Skeletal muscle tissue (tissue), 4 donors: ENCODE measurements around the gene EP400. TPM values are rescaled to one million over a fixed set of nuclear protein-coding genes. Genes with fewer than 3 reads are reported as not detected.
A peak's percentile ranks its signal among the peaks of the same experiment; 100 is the strongest.

ENCODE experiments used
- H3K27ac ChIP-seq: one replicate; pipeline ENCODE4 v1.7.0; 2013; ENCODE audit warnings: mild to moderate bottlenecking, low read depth, low read length, inconsistent platforms
- H3K27me3 ChIP-seq, 3 donors: one replicate each; pipeline ENCODE4 v1.7.0; 2013; ENCODE audit warnings: low read length in 3 of 3; ENCODE audit not compliant: control insufficient read depth in 3 of 3, insufficient read depth in 3 of 3
- H3K36me3 ChIP-seq, 3 donors: one replicate each; pipeline ENCODE4 v1.7.0; 2013; ENCODE audit warnings: low read length in 3 of 3; ENCODE audit not compliant: control insufficient read depth in 3 of 3, insufficient read depth in 3 of 3
- H3K4me1 ChIP-seq, 3 donors: one replicate each; pipeline ENCODE4 v1.7.0; 2013; ENCODE audit warnings: low read length in 3 of 3, mild to moderate bottlenecking in 3 of 3; ENCODE audit not compliant: control insufficient read depth in 3 of 3, insufficient read depth in 3 of 3
- H3K4me3 ChIP-seq, 3 donors: one replicate each; pipeline ENCODE4 v1.7.0; 2013; ENCODE audit warnings: low read length in 3 of 3
- H3K9ac ChIP-seq, 3 donors: one replicate each; pipeline ENCODE4 v1.7.0; 2013; ENCODE audit warnings: low read length in 3 of 3, mild to moderate bottlenecking in 3 of 3, moderate library complexity in 2 of 3, low read depth in 1 of 3
- H3K9me3 ChIP-seq, 3 donors: one replicate each; pipeline ENCODE4 v1.7.0; 2013; ENCODE audit warnings: low read length in 3 of 3; ENCODE audit not compliant: control insufficient read depth in 3 of 3
- total RNA-seq: library from RNA; depleted of rRNA; stranded (reverse); fragments of >200 nt; gene quantifications from one replicate; pipeline ENCODE4 v1.2.3, GENCODE V29; 2014
- donor health status: Osteomylitis.

Gene EP400
- total RNA-seq, 1 donor from 2014 or later: 11.0 TPM

DNA sequence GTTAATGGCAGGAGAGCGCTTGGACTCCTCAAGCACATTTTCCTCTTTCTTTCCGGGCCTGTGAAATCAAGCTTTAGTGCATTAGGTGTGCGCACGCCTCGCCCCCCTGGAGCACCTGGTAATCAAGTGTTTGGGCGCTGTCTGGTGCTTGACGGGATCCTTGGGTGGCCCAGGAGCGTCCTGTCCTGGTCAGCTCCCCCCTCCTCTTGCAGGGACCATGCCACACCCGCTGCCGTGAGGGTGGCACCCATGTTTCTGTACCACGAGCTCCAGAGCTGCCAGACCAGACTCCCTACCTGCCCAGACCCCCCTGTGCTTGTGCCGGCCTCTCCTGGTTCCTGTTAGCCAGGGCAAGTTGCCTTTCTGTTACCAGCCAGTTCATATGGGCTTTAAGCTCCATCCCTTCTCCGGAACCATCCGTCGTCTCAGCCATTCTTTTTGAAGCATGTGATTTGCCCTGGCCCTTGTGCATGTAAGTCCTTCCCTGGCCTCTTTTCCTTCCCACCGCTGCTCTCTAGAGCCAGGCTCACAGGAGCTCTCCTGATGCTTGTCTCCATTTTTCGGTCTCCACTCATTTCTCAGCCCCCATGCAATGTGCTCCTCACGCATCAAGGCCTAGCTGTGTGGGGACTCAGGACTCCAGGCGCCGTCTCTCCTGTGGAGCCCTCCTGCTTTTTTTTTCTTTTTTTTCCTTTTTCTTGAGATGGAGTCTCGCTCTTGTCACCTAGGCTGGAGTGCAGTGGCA is 66.1 kb downstream of the EP400 start:
- Histone ChIP-seq H3K9me3 (no peaks in the 10 kb centered on the region), H3K9ac (no peak overlapping the region), H3K4me1 (no peaks in the 10 kb centered on the region), H3K36me3 (peaks cover 78 to 91% (median 84%) of the 10 kb centered on the region in 3 donors), H3K27ac (no peak overlapping the region), H3K27me3 (no peaks in the 10 kb centered on the region), H3K4me3 (no peak overlapping the region)

DNA sequence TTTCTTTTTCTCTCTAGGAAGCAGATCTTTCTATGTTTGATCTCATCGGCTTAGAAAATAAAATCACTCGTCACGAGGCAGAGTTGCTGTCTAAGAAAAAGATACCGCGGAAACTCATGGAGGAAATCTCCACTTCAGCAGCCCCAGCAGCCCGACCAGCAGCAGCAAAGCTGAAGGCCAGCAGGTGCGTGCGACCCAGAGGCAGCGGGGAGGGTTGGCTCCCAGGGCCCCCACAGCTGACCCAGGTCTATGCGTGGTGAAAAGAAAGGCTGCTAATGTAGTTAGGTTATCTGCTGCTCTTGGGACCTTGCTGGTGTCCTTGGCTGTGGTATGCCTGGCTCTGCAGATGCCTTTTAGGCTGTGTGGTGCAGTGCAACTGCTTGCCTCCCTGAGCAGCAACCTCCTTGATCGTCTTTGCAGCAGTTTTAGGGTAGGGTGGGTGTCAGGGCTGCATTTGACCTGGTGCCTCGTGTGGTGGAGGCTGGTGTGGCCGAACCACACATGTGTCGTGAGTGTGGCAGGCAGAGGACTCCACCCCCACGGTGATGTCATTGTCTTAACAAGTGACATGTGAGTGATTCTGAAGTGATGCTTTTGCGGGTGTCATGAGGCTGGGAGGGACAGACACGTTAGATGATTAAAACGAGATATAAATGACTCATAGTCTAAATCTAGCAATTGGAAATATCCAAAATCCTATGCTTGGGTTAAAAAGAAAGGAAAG is 68.6 kb downstream of the EP400 start:
- H3K9me3 ChIP-seq: no peaks in the 10 kb centered on the region
- peaks cover 67 to 76% (median 75%) of the 10 kb centered on the region in 3 donors for H3K36me3 ChIP-seq
- H3K9ac ChIP-seq: no peak overlapping the region

DNA sequence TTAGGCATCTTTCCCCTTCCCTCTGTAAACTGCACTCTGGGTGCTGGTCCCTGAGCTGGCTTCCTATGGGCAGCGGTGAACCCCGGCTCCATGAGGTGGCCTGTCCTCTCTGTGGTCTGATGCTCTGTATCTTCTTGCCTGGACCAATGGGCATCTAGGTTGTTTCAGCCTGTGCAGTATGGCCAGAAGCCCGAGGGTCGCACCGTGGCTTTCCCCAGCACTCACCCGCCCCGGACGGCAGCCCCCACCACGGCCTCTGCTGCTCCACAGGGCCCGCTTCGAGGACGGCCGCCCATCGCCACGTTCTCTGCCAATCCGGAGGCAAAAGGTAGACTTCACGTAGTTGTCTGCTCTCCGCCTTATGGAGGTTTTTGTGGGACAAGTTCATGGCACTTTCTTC is 70.1 kb downstream of the EP400 start:
- no peak overlapping the region for H3K9ac ChIP-seq
- peaks cover 63 to 73% (median 67%) of the 10 kb centered on the region in 3 donors for H3K36me3 ChIP-seq
- no peaks in the 10 kb centered on the region for H3K27me3 ChIP-seq
- H3K9me3 ChIP-seq: no peaks in the 10 kb centered on the region
- H3K4me3 ChIP-seq: no peak overlapping the region
- H3K4me1 ChIP-seq: peaks cover 0 to 9% (median 6%) of the 10 kb centered on the region in 3 donors
- H3K27ac ChIP-seq: no peak overlapping the region

More for the DNA sequence above, 68.6 kb downstream of the EP400 start:
- H3K27me3 ChIP-seq: no peaks in the 10 kb centered on the region
- H3K4me1 ChIP-seq: peaks cover 0 to 4% (median 4%) of the 10 kb centered on the region in 3 donors
- no peak overlapping the region for H3K4me3 ChIP-seq
- no peak overlapping the region for H3K27ac ChIP-seq

DNA sequence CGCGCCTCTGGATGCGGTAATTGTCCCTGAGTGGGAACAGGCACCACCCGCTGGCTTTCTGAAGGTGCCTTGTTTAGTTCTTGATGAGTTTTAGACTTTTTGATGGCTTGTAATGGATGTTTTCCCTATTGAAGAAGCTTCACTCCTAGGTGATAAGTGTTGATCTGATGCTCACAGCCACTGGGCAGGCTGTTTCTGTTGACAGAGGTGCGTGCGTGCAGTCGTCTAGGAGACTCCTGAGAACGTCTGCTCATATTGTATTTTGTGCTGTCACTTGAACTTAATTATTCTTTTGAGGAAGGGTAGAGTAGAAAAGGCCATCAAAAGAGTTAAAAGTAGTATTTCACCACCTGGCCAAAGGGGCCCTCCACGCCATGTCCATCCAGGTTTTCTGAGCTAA is 70.5 kb downstream of the EP400 start:
- Histone ChIP-seq H3K4me1 (peaks cover 0 to 9% (median 6%) of the 10 kb centered on the region in 3 donors), H3K4me3 (no peak overlapping the region), H3K36me3 (peaks cover 62 to 73% (median 67%) of the 10 kb centered on the region in 3 donors), H3K27me3 (no peaks in the 10 kb centered on the region), H3K9me3 (no peaks in the 10 kb centered on the region), H3K27ac (no peak overlapping the region), H3K9ac (no peak overlapping the region)

DNA sequence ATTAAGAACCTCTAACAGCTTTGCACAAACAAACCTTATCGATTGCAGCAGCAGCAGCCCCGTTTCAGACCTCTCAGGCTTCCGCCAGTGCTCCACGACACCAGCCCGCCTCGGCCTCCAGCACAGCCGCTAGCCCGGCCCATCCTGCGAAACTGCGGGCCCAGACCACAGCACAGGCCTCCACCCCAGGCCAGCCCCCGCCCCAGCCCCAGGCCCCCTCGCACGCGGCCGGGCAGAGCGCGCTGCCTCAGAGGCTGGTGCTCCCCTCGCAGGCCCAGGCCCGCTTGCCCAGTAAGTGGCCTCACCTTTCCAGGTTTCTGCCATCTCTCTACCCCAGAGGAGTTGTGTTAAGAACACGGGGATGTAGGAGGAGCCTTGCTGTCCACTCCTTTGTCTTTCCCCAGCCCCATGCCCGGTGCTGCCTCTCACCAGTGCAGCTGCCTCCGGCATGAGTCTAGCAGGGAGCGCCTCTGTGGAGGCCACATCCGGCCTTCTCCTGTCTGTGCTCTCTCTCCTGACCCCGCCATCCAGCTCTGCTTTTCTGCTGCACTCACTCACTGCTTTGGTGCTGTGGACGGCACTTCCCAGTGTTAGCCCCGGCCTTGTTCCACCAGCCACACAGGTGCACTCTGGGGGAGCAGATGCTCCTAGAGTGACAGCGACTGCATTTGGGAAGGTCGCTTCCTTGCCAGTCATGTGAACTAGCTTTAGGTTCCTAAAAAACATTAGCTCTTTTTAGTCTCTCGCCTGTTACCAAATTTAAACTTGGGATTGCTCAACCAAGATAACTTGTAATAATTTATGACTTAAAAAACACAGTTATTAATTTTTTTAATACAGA is 71.5 kb downstream of the EP400 start:
- no peak overlapping the region for H3K4me3 ChIP-seq
- peaks cover 0 to 9% (median 6%) of the 10 kb centered on the region in 3 donors for H3K4me1 ChIP-seq
- H3K9ac ChIP-seq: peak overlapping the region in 1 of 3 donors; percentile 25
- no peak overlapping the region for H3K27ac ChIP-seq
- H3K9me3 ChIP-seq: no peaks in the 10 kb centered on the region
- peaks cover 63 to 75% (median 69%) of the 10 kb centered on the region in 3 donors for H3K36me3 ChIP-seq
- H3K27me3 ChIP-seq: no peaks in the 10 kb centered on the region

DNA sequence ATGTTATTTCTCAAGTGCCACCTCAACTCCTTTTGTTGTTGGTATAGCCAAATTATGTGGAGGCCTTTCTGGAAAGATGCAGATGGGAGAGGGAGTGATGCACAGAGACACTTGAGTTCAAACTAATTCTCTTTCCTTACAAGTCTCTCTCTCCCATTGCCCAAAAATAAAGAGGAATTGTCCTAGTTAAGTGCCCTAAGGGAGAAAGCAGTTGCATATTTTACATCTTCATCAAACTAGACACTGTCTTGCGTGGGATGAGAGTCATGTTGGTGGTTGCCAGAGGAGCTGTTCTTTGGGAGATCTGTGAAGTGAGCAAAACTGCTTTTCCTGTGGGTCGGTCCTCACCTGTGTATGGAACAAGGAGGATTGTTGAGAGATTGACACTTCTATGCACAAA is 72.2 kb downstream of the EP400 start:
- H3K36me3 ChIP-seq: peaks cover 66 to 82% (median 70%) of the 10 kb centered on the region in 3 donors
- H3K4me1 ChIP-seq: peaks cover 0 to 9% (median 6%) of the 10 kb centered on the region in 3 donors
- H3K27ac ChIP-seq: peak overlapping the region; percentile 0

DNA sequence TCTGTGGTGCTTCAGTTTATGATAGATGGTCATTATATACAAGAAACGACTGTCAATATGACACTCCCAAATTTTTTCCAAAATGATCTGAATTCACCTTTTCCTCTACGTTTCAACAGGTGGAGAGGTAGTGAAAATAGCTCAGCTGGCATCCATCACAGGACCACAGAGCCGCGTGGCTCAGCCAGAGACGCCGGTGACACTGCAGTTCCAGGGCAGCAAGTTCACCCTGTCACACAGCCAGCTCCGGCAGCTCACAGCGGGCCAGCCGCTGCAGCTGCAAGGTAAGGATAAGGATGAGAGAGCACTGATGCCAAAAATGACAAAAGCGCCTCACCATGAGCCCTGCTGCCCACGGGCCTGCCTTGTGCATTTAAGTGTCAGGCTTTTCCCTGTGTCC is 73.9 kb downstream of the EP400 start:
- peaks cover 0 to 9% (median 6%) of the 10 kb centered on the region in 3 donors for H3K4me1 ChIP-seq
- H3K4me3 ChIP-seq: no peak overlapping the region
- peak overlapping the region in 1 of 3 donors; percentile 8 for H3K9ac ChIP-seq
- H3K9me3 ChIP-seq: no peaks in the 10 kb centered on the region
- H3K36me3 ChIP-seq: peaks cover 67 to 82% (median 69%) of the 10 kb centered on the region in 3 donors
- no peak overlapping the region for H3K27ac ChIP-seq
- no peaks in the 10 kb centered on the region for H3K27me3 ChIP-seq

More for the DNA sequence above, 72.2 kb downstream of the EP400 start:
- Histone ChIP-seq H3K27me3 (no peaks in the 10 kb centered on the region), H3K9ac (no peak overlapping the region), H3K4me3 (no peak overlapping the region), H3K9me3 (no peaks in the 10 kb centered on the region)

DNA sequence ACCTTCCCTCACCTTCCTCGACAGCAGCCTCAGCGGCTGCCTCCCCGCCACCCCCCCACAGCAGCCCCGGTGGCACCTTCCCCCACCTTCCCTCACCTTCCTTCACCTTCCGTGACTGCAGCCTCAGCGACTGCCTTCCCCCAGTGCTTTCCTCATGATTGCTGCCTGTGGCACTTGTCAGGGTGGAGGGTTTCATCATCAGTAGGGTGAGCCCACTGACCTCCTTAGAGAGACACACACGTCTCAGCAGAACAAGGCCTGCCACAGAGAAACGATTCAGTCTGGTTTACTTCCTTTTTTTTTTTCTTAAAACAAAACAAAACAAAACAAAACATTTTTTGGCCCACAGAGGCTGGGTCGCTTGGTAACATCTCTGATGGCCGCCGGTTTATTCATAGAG is 75.0 kb downstream of the EP400 start:
- no peaks in the 10 kb centered on the region for H3K9me3 ChIP-seq
- H3K27me3 ChIP-seq: no peaks in the 10 kb centered on the region
- peaks cover 67 to 81% (median 74%) of the 10 kb centered on the region in 3 donors for H3K36me3 ChIP-seq
- no peak overlapping the region for H3K9ac ChIP-seq
- no peak overlapping the region for H3K4me3 ChIP-seq
- no peak overlapping the region for H3K27ac ChIP-seq
- H3K4me1 ChIP-seq: peaks cover 0 to 9% (median 6%) of the 10 kb centered on the region in 3 donors

DNA sequence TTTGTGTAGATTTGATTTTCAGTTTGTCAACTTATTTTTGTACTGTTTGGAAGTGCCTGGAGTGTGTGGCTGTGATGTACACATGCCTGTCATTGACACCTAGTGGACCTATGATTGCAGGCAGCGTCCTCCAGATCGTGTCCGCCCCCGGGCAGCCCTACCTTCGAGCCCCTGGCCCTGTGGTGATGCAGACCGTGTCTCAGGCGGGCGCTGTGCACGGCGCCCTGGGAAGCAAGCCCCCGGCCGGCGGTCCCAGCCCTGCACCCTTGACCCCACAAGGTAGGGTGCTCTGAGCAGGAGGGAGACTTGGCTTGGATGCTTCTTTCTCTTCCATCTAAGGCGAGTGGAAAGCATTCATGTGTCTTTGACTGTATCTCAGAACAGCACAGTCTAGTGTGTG is 75.8 kb downstream of the EP400 start:
- Histone ChIP-seq H3K36me3 (peaks cover 64 to 84% (median 72%) of the 10 kb centered on the region in 3 donors), H3K4me3 (no peak overlapping the region), H3K4me1 (peaks cover under 1 to 11% (median 6%) of the 10 kb centered on the region in 3 donors), H3K9ac (no peak overlapping the region), H3K27me3 (no peaks in the 10 kb centered on the region), H3K27ac (no peak overlapping the region), H3K9me3 (no peaks in the 10 kb centered on the region)
